Activated naive CD4-positive, alpha-beta T cell (primary cell): ENCODE results near the gene FBXL19.

ENCODE experiments used
- DNase-seq, 4 experiments: peaks; one replicate each; lab custom pipeline; 2025; lab: John Stamatoyannopoulos, UW

Gene FBXL19

GRCh38 chr16:30895627-30896260 is 27.6 kb upstream of the FBXL19 start:
- peak in 1 of 4 experiments; percentile 4 for DNase-seq

- DNase-seq: no peak
Observed at GRCh38 chr16:30896261-30896888, 27.0 kb upstream of the FBXL19 start, which contains the start of gene CTF1. Gene CTF1 (plus strand): TSS chr16:30896614. CDS start chr16:30896644, 30 bp downstream.

- DNase-seq: peak; percentile 43 to 75 (median 62)
Observed at GRCh38 chr16:30896889-30897733, 26.3 kb upstream of the FBXL19 start.

- no peak for DNase-seq
Observed at GRCh38 chr16:30899794-30900193, 23.6 kb upstream of the FBXL19 start.

GRCh38 chr16:30900588-30900987 is 22.8 kb upstream of the FBXL19 start:
- no peak for DNase-seq

GRCh38 chr16:30901201-30902028 is 22.0 kb upstream of the FBXL19 start:
- DNase-seq: no peak

GRCh38 chr16:30902029-30902972 is 21.1 kb upstream of the FBXL19 start:
- DNase-seq: peak in 2 of 4 experiments; percentile 26 to 52

- DNase-seq: no peak
Observed at GRCh38 chr16:30903002-30903401, 20.4 kb upstream of the FBXL19 start.

GRCh38 chr16:30903596-30903995 is 19.8 kb upstream of the FBXL19 start:
- DNase-seq: no peak

GRCh38 chr16:30904114-30904780 is 19.1 kb upstream of the FBXL19 start:
- no peak for DNase-seq

- DNase-seq: no peak
Observed at GRCh38 chr16:30907064-30907463, 16.3 kb upstream of the FBXL19 start.

GRCh38 chr16:30910427-30911029 is 12.8 kb upstream of the FBXL19 start:
- no peak for DNase-seq

GRCh38 chr16:30912794-30913412 is 10.5 kb upstream of the FBXL19 start:
- DNase-seq: no peak

- DNase-seq: no peak
Observed at GRCh38 chr16:30914830-30915229, 8.5 kb upstream of the FBXL19 start.

GRCh38 chr16:30918614-30919013 is 4.8 kb upstream of the FBXL19 start:
- no peak for DNase-seq

GRCh38 chr16:30920891-30921290 is 2.5 kb upstream of the FBXL19 start:
- DNase-seq: no peak

GRCh38 chr16:30921459-30921747 is 2.0 kb upstream of the FBXL19 start:
- no peak for DNase-seq

GRCh38 chr16:30921748-30922419 is 1.5 kb upstream of the FBXL19 start:
- DNase-seq: peak; percentile 68 to 83 (median 80)

GRCh38 chr16:30922420-30922959 is 882 bp upstream of the FBXL19 start:
- peak; percentile 97 to 98 (median 98) for DNase-seq
